ENCODE data around the gene TMEM267.

The TMEM267 gene

GRCh38 chr5:43412644-43413043 is 71.0 kb downstream of the TMEM267 start:
- no peak overlapping the region for H3K9ac ChIP-seq (ENCODE audit: low read depth, low read length)
- H4K20me1 ChIP-seq (ENCODE audit: insufficient read depth, low read length) = no peaks in the 10 kb centered on the region
- ATAC-seq (ENCODE audit: insufficient read depth, low read depth) (no peak), DNase-seq (no peak)
- H3K4me2 ChIP-seq (ENCODE audit: insufficient read depth, low read length) = no peak overlapping the region
- H3K27ac ChIP-seq (ENCODE audit: low read length) = no peak overlapping the region
- H3K36me3 ChIP-seq (ENCODE audit: insufficient read depth, low read length) = no peaks in the 10 kb centered on the region
- no peaks in the 10 kb centered on the region for H3K79me2 ChIP-seq (ENCODE audit: insufficient read depth, low read length)
- H3K4me3 ChIP-seq (ENCODE audit: low read depth in 1 of 2, low read length in 2 of 2) = no peak overlapping the region
- H3K27me3 ChIP-seq (ENCODE audit: insufficient read depth, low read length, poor library complexity) = no peaks in the 10 kb centered on the region
- TF ChIP-seq EZH2 (IDR thresholded peaks at IDR 0.05; ENCODE audit: borderline replicate concordance, low read depth, low read length, severe bottlenecking) (no peak), CTCF (IDR thresholded peaks at IDR 0.05; ENCODE audit: borderline replicate concordance, extremely low read depth, low read length, poor library complexity, severe bottlenecking) (no peak)
- H3K4me1 ChIP-seq (ENCODE audit: insufficient read depth, low read length) = no peaks in the 10 kb centered on the region
- no peak overlapping the region for H2AFZ ChIP-seq (ENCODE audit: low read depth, low read length)
- H3K9me3 ChIP-seq (ENCODE audit: insufficient read depth, low read length, severe bottlenecking) = no peaks in the 10 kb centered on the region

- no peaks in the 10 kb centered on the region for H3K27me3 ChIP-seq (ENCODE audit: insufficient read depth, low read length, poor library complexity)
- DNase-seq = no peak
- H3K4me3 ChIP-seq (ENCODE audit: low read depth in 1 of 2, low read length in 2 of 2) = no peak within 1 kb of the TSS
Observed at GRCh38 chr5:43412156-43412555, 71.5 kb downstream of the TMEM267 start, which contains the start of gene CCL28. Gene CCL28 (minus strand): TSS chr5:43412391. CDS start chr5:43412316, 75 bp downstream.

GRCh38 chr5:43411495-43411894 is 72.2 kb downstream of the TMEM267 start:
- ATAC-seq (ENCODE audit: insufficient read depth, low read depth) (no peak), DNase-seq (no peak)
- H3K4me3 ChIP-seq (ENCODE audit: low read depth in 1 of 2, low read length in 2 of 2) = no peak overlapping the region
- no peaks in the 10 kb centered on the region for H4K20me1 ChIP-seq (ENCODE audit: insufficient read depth, low read length)
- H3K9ac ChIP-seq (ENCODE audit: low read depth, low read length) = no peak overlapping the region
- no peak overlapping the region for H2AFZ ChIP-seq (ENCODE audit: low read depth, low read length)
- H3K27me3 ChIP-seq (ENCODE audit: insufficient read depth, low read length, poor library complexity) = no peaks in the 10 kb centered on the region
- H3K79me2 ChIP-seq (ENCODE audit: insufficient read depth, low read length) = no peaks in the 10 kb centered on the region
- no peaks in the 10 kb centered on the region for H3K36me3 ChIP-seq (ENCODE audit: insufficient read depth, low read length)
- H3K4me1 ChIP-seq (ENCODE audit: insufficient read depth, low read length) = no peaks in the 10 kb centered on the region
- H3K27ac ChIP-seq (ENCODE audit: low read length) = no peak overlapping the region
- TF ChIP-seq EZH2 (IDR thresholded peaks at IDR 0.05; ENCODE audit: borderline replicate concordance, low read depth, low read length, severe bottlenecking) = no peak
- TF ChIP-seq CTCF (IDR thresholded peaks at IDR 0.05; ENCODE audit: borderline replicate concordance, extremely low read depth, low read length, poor library complexity, severe bottlenecking) = no peak
- H3K9me3 ChIP-seq (ENCODE audit: insufficient read depth, low read length, severe bottlenecking) = no peaks in the 10 kb centered on the region
- H3K4me2 ChIP-seq (ENCODE audit: insufficient read depth, low read length) = no peak overlapping the region

More at GRCh38 chr5:43412156-43412555, 71.5 kb downstream of the TMEM267 start, which contains the start of gene CCL28:
- H3K36me3 ChIP-seq (ENCODE audit: insufficient read depth, low read length) = no peaks in the 10 kb centered on the region
- no peaks in the 10 kb centered on the region for H3K79me2 ChIP-seq (ENCODE audit: insufficient read depth, low read length)
- no peak within 1 kb of the TSS for H3K9ac ChIP-seq (ENCODE audit: low read depth, low read length)
- no peak for ATAC-seq (ENCODE audit: insufficient read depth, low read depth)
- TF ChIP-seq CTCF (IDR thresholded peaks at IDR 0.05; ENCODE audit: borderline replicate concordance, extremely low read depth, low read length, poor library complexity, severe bottlenecking) (no peak), EZH2 (IDR thresholded peaks at IDR 0.05; ENCODE audit: borderline replicate concordance, low read depth, low read length, severe bottlenecking) (no peak)
- H3K4me2 ChIP-seq (ENCODE audit: insufficient read depth, low read length) = no peak within 1 kb of the TSS
- H3K9me3 ChIP-seq (ENCODE audit: insufficient read depth, low read length, severe bottlenecking) = no peaks in the 10 kb centered on the region
- no peak within 1 kb of the TSS for H3K27ac ChIP-seq (ENCODE audit: low read length)
- no peaks in the 10 kb centered on the region for H3K4me1 ChIP-seq (ENCODE audit: insufficient read depth, low read length)
- H2AFZ ChIP-seq (ENCODE audit: low read depth, low read length) = no peak within 1 kb of the TSS
- H4K20me1 ChIP-seq (ENCODE audit: insufficient read depth, low read length) = no peaks in the 10 kb centered on the region

GRCh38 chr5:43410414-43410813 is 73.3 kb downstream of the TMEM267 start:
- Histone ChIP-seq H3K4me2 (ENCODE audit: insufficient read depth, low read length) (no peak overlapping the region), H2AFZ (ENCODE audit: low read depth, low read length) (no peak overlapping the region), H3K4me3 (ENCODE audit: low read depth in 1 of 2, low read length in 2 of 2) (no peak overlapping the region), H3K27me3 (ENCODE audit: insufficient read depth, low read length, poor library complexity) (no peaks in the 10 kb centered on the region), H3K9me3 (ENCODE audit: insufficient read depth, low read length, severe bottlenecking) (no peaks in the 10 kb centered on the region), H3K4me1 (ENCODE audit: insufficient read depth, low read length) (no peaks in the 10 kb centered on the region), H4K20me1 (ENCODE audit: insufficient read depth, low read length) (no peaks in the 10 kb centered on the region), H3K9ac (ENCODE audit: low read depth, low read length) (no peak overlapping the region), H3K79me2 (ENCODE audit: insufficient read depth, low read length) (no peaks in the 10 kb centered on the region), H3K36me3 (ENCODE audit: insufficient read depth, low read length) (no peaks in the 10 kb centered on the region), H3K27ac (ENCODE audit: low read length) (no peak overlapping the region)
- no peak for ATAC-seq (ENCODE audit: insufficient read depth, low read depth)
- TF ChIP-seq EZH2 (IDR thresholded peaks at IDR 0.05; ENCODE audit: borderline replicate concordance, low read depth, low read length, severe bottlenecking) (no peak), CTCF (IDR thresholded peaks at IDR 0.05; ENCODE audit: borderline replicate concordance, extremely low read depth, low read length, poor library complexity, severe bottlenecking) (no peak)
- no peak for DNase-seq

Data from DND-41 (cell line).